IMR-90 (cell line): ENCODE measurements around the gene AXIN1. TPM values are rescaled to one million over a fixed set of nuclear protein-coding genes. Genes with fewer than 3 reads are reported as not detected.

Experiments used
- BHLHE40 ChIP-seq: fragments of 150-350 bp; IDR thresholded peaks from 2 replicates; pipeline ENCODE4 v1.6.1; 2016; ENCODE audit warnings: mild to moderate bottlenecking, low read depth, low read length
- CHD1 ChIP-seq: IDR thresholded peaks from 2 replicates; pipeline ENCODE4 v1.6.1; 2012; ENCODE audit warnings: low read depth, low read length, improper control_type of control experiment
- FOS ChIP-seq: fragments of 150-350 bp; IDR thresholded peaks from 2 replicates; pipeline ENCODE4 v1.6.1; 2016; ENCODE audit warnings: low read depth, low read length
- MXI1 ChIP-seq: IDR thresholded peaks from 2 replicates; pipeline ENCODE4 v1.6.1; 2012; ENCODE audit warnings: low read depth, mild to moderate bottlenecking, low read length, moderate library complexity, borderline replicate concordance
- POLR2A ChIP-seq: IDR thresholded peaks from 2 replicates; pipeline ENCODE4 v1.6.1; 2012; ENCODE audit warnings: mild to moderate bottlenecking, low read depth, low read length
- RCOR1 ChIP-seq: IDR thresholded peaks from 2 replicates; pipeline ENCODE4 v1.6.1; 2012; ENCODE audit warnings: mild to moderate bottlenecking, low read length, improper control_type of control experiment; ENCODE audit not compliant: insufficient replicate concordance
- RFX5 ChIP-seq: IDR thresholded peaks from 2 replicates; pipeline ENCODE4 v1.8.0; 2012; ENCODE audit warnings: low read depth, mild to moderate bottlenecking, low read length, moderate library complexity
- SMC3 ChIP-seq: fragments of 150-350 bp; IDR thresholded peaks from 2 replicates; pipeline ENCODE4 v1.6.1; 2016; ENCODE audit warnings: low read depth, mild to moderate bottlenecking, antibody characterized with exemption, low read length, moderate library complexity
- polyA plus RNA-seq, 3 experiments: library from polyadenylated mRNA; depleted of rRNA; stranded (reverse); fragments of >200 nt; gene quantifications; 2 replicates each; pipeline ENCODE4 v1.2.3, GENCODE V29; 2012; ENCODE audit warnings: low replicate concordance in 1 of 3
- total RNA-seq: library from RNA; depleted of rRNA; stranded (reverse); fragments of >200 nt; gene quantifications from 2 replicates; pipeline ENCODE4 v1.2.3, GENCODE V29; 2012
- TF ChIP-seq, protein P1 (sequence below): conservative IDR thresholded peaks from 2 replicates; pipeline ENCODE4 v1.5.1; 2012; ENCODE audit warnings: mild to moderate bottlenecking, low read depth, low read length, improper control_type of control experiment

AXIN1 gene
- total and polyA plus RNA-seq, 2 of the 4 experiments (the other 2 are of a cell fraction), result 10.9 to 14.2 TPM

- TF ChIP-seq, protein P1, sequence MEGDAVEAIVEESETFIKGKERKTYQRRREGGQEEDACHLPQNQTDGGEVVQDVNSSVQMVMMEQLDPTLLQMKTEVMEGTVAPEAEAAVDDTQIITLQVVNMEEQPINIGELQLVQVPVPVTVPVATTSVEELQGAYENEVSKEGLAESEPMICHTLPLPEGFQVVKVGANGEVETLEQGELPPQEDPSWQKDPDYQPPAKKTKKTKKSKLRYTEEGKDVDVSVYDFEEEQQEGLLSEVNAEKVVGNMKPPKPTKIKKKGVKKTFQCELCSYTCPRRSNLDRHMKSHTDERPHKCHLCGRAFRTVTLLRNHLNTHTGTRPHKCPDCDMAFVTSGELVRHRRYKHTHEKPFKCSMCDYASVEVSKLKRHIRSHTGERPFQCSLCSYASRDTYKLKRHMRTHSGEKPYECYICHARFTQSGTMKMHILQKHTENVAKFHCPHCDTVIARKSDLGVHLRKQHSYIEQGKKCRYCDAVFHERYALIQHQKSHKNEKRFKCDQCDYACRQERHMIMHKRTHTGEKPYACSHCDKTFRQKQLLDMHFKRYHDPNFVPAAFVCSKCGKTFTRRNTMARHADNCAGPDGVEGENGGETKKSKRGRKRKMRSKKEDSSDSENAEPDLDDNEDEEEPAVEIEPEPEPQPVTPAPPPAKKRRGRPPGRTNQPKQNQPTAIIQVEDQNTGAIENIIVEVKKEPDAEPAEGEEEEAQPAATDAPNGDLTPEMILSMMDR, result no peak
- TF ChIP-seq SMC3 (no peak), FOS (no peak), POLR2A (no peak), MXI1 (no peak), CHD1 (no peak), RCOR1 (no peak), RFX5 (no peak), BHLHE40 (no peak)
These were observed 69.3 kb downstream of the AXIN1 start, which contains the start of gene PDIA2 (continued) for GRCh38 chr16:283033-283805.
